Ascending aorta (tissue), 2 donors: ENCODE measurements around the gene RAET1G. TPM values are rescaled to one million over a fixed set of nuclear protein-coding genes. Genes with fewer than 3 reads are reported as not detected.
"Not testable (repeated sequence)": the region's sequence is repeated elsewhere in the genome, so short reads cannot be mapped to it uniquely, and the experiment has no call there.

ENCODE experiments used
- DNase-seq, 2 donors: peaks; one replicate each; pipeline ENCODE4 v3.0.0-alpha.2; 2019; ENCODE audit warnings: low spot score in 2 of 2
- H3K27ac ChIP-seq, 2 donors: fragments of 200-600 bp; sonication (generic); one replicate each; pipeline ENCODE4 v1.5.1; 2016 to 2017; ENCODE audit warnings: mild to moderate bottlenecking in 1 of 2
- H3K27me3 ChIP-seq: fragments of 200-600 bp; sonication (generic); one replicate; pipeline ENCODE4 v1.5.1; 2017
- H3K36me3 ChIP-seq, 2 donors: fragments of 200-600 bp; sonication (generic); one replicate each; pipeline ENCODE4 v1.5.1; 2016
- H3K4me1 ChIP-seq, 2 donors: fragments of 200-600 bp; sonication (generic); one replicate each; pipeline ENCODE4 v1.5.1; 2016 to 2017; ENCODE audit warnings: mild to moderate bottlenecking in 1 of 2
- H3K4me3 ChIP-seq, 2 donors: fragments of 200-600 bp; sonication (generic); one replicate each; pipeline ENCODE4 v1.5.1; 2016 to 2017; ENCODE audit warnings: mild to moderate bottlenecking in 1 of 2
- H3K9me3 ChIP-seq, 2 donors: fragments of 200-600 bp; sonication (generic); one replicate each; pipeline ENCODE4 v1.5.1; 2016
- intact Hi-C: fragments of 100-400 bp; cut with DNase I; formaldehyde crosslinking; loops from one replicate; pipeline ENCODE4 v1.15.1; 2023
- total RNA-seq: library from RNA; depleted of rRNA; stranded (reverse); fragments of >200 nt; gene quantifications from one replicate; pipeline ENCODE4 v1.1.0, GENCODE V29; 2016
- TF ChIP-seq, protein P1 (sequence below), 3 experiments: fragments of 200-600 bp in 2 of 3; fragments of 450-650 bp in 1 of 3; sonication (generic) in 2 of 3; IDR thresholded peaks; one replicate each; pipeline ENCODE4 v1.5.1; 2016 to 2019; ENCODE audit warnings: antibody characterized with exemption in 3 of 3, mild to moderate bottlenecking in 1 of 3, moderate library complexity in 1 of 3

RAET1G gene
- total RNA-seq, 1 donor from 2014 or later: not detected

DNA sequence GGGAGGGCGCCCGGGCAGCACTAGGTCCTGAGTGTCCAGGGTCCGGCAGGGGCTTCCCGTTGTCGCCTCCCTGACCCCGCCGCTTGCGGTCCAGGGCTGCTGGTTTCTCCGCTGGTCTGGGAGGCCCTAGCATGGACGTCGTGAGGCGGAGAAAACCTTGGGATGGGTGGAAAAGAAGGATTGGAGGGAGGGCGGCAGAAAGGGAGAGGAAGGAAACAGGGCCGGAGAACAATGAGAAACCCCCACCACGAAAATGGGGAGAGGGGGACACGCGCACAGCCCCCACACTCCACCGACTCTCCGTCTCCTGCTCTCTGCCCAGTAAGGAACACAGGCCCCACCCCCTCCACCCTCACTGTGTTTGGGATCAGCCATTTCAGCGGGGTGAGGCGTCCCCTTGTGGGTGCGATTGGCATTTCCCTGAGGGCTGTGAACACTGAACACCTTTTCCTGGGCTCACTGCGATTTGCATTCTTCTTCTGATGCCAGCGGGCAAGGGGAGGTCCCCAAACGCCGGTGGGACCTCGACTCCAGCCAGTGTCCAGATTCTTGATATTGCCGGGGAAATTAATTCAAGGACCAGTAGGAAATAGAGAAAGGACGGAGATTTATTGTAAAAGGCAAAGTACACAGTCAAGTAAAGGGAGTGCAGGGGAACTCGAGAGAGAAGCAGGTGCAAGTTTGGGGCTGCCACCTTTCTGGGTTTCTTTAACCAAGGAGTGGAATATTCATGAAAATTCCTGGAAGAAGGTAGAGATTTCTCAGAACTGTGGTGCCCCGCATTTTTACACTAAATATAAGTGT is 3.3 kb upstream of the RAET1G start:
- Histone ChIP-seq H3K27ac (peak overlapping the region in 1 of 2 donors; percentile 38), H3K4me3 (peak overlapping the region; percentile 62 to 68), H3K27me3 (no peaks in the 10 kb centered on the region), H3K36me3 (no peaks in the 10 kb centered on the region), H3K4me1 (peaks cover 7 to 13% of the 10 kb centered on the region in 2 donors), H3K9me3 (no peaks in the 10 kb centered on the region)
- intact Hi-C loops: loop anchor here (1.0 to 10.0 kb wide), 4 partner anchors 29 to 181 kb away; partner anchors contain the start of genes NUP43 and PCMT1
- DNase-seq: peak; percentile 72 to 95
- TF ChIP-seq, protein P1, sequence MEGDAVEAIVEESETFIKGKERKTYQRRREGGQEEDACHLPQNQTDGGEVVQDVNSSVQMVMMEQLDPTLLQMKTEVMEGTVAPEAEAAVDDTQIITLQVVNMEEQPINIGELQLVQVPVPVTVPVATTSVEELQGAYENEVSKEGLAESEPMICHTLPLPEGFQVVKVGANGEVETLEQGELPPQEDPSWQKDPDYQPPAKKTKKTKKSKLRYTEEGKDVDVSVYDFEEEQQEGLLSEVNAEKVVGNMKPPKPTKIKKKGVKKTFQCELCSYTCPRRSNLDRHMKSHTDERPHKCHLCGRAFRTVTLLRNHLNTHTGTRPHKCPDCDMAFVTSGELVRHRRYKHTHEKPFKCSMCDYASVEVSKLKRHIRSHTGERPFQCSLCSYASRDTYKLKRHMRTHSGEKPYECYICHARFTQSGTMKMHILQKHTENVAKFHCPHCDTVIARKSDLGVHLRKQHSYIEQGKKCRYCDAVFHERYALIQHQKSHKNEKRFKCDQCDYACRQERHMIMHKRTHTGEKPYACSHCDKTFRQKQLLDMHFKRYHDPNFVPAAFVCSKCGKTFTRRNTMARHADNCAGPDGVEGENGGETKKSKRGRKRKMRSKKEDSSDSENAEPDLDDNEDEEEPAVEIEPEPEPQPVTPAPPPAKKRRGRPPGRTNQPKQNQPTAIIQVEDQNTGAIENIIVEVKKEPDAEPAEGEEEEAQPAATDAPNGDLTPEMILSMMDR (IDR thresholded peaks at IDR 0.05): peak; percentile 92 to 96 (median 93)

DNA sequence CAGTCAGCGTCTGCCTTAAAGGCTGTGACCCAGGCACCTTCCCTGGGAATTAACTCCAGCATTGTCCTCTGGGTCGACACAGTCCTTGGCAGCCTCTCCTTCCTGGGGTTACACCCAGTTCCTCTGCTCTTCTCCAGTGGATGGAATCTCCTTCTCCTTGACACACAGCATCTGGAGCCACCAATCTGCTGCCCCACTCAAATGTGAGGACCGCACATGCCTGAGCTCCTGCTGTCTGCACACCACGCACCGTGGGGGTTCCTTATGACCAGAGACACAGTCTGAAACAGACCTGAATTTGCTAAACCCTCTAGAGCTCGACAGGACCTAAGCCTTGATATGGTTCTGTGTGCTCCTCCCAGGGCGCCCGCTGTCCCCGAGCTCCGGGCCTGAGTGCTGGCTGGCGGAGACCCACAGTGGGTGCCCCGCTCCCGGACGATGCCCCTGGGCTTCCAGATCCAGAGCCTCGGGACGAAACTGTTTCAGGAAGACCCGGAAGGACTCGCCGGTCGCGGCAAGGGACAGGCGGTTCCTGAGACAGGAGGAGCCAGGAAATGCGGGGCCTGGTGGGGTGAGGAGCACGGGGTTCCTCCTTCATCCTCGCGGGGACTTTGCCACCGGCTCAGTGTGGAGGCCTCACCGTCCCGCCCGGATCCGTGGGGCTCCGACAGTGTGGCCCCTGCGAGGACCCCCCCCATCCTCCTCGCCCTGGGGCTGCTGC is 2.5 kb upstream of the RAET1G start:
- intact Hi-C loops: loop anchor here (10.0 kb wide), 1 partner anchor 181 kb away; the partner anchor contains the start of genes NUP43 and PCMT1
- Histone ChIP-seq H3K27ac (peak overlapping the region in 1 of 2 donors; percentile 38), H3K9me3 (no peaks in the 10 kb centered on the region), H3K36me3 (no peaks in the 10 kb centered on the region), H3K4me1 (peaks cover 7 to 13% of the 10 kb centered on the region in 2 donors), H3K4me3 (peak overlapping the region; percentile 62 to 68), H3K27me3 (no peaks in the 10 kb centered on the region)
- TF ChIP-seq, protein P1 (IDR thresholded peaks at IDR 0.05): no peak
- no peak for DNase-seq

DNA sequence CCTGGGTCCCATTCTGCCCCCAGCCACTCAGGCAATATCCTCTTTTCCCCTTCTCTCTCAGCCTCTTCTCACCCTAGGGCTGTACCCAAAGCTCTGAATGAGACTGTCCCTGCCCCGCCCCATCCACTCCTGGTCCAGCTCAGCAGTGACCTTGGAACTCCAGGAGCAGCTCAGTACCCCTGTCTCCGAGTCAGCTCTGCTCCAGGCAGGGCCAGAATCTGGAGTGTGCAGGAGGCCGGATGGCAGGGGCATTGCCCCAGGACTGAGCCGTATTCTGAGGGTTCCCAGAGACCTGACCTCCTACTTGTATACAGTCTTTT is 2.0 kb upstream of the RAET1G start:
- no peak for DNase-seq
- Histone ChIP-seq H3K4me3 (peak overlapping the region in 1 of 2 donors; percentile 68), H3K27me3 (no peaks in the 10 kb centered on the region)

DNA sequence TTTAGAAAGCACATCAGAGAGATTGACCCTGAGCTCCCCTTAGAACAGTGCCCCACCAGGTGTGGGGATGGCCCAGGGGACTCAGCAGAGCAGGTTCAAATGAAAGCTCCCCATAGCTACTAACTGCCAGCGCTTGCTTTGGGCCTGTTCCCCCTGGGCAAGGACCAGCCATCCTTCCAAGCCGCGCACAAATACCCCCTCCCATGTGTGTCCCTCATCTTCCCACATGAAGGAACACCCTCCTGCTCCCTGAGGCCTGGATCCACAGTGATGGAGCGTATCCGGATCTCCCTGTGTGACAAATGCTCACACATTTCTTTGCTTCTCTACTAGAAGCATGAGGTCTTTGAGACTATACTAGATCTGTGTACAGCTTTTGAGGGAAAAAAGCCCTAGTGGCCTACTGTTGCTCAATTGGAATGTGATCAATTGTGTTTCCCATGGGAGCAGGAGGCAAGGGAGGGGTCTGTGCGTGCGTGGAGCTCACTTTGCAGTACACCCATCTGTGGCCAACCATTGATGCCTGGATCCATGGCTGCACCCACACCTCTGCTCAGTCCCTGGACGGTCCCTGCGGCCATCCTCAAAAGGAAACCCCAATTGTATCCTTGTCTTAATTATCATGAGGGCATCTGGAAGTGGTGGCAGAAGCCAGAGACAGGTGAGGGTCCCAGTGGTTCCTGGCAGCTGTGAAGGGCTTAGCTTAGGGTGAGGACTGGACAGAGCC is 1.4 kb upstream of the RAET1G start:
- intact Hi-C loops: loop anchor here (10.0 kb wide), 1 partner anchor 180 kb away; the partner anchor contains the start of genes NUP43 and PCMT1
- no peak for DNase-seq
- TF ChIP-seq, protein P1 (IDR thresholded peaks at IDR 0.05): no peak

More for the DNA sequence above, 2.0 kb upstream of the RAET1G start:
- Histone ChIP-seq H3K4me1 (peaks cover 7 to 13% of the 10 kb centered on the region in 2 donors), H3K9me3 (no peaks in the 10 kb centered on the region), H3K27ac (no peak overlapping the region), H3K36me3 (no peaks in the 10 kb centered on the region)
- intact Hi-C loops: loop anchor here (10.0 kb wide), 1 partner anchor 180 kb away; the partner anchor contains the start of genes NUP43 and PCMT1
- TF ChIP-seq, protein P1 (IDR thresholded peaks at IDR 0.05): no peak

DNA sequence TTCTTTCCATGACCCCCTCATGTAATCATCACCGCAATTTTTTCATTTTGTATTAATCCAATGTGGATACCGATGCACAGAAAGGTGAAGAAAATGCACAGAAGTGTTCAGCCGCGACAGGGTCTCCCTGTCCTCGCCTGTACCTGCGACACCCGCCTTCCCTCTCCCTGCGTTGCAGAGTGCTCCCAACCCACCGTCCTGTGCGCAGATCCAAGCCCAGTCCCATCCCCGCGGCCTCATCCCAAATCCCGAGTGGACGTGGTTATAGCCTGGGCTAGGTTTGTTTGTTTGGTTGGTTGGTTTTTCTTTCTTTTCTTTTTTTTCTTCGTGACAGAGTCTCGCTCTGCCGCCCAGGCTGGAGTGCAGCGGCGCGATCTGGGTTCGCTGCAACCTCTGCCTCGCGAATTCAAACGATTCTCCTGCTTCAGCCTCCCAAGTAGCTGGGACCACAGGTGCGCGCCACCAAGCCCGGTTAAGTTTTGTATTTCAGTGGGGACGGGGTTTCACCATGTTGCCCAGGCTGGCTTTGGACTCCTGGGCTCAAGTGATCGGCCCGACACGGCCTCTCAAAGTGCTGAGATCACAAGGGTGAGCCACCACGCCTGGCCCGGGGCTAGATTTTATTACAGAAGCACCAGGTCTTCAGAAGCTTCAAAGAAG is 536 bp upstream of the RAET1G start:
- no peaks in the 10 kb centered on the region for H3K9me3 ChIP-seq
- no peak overlapping the region for H3K27ac ChIP-seq
- H3K4me1 ChIP-seq: peaks cover 7 to 13% of the 10 kb centered on the region in 2 donors
- no peaks in the 10 kb centered on the region for H3K36me3 ChIP-seq
- TF ChIP-seq, protein P1 (IDR thresholded peaks at IDR 0.05): no peak
- DNase-seq: no peak
- intact Hi-C loops: loop anchor here (2.0 to 10.0 kb wide), 2 partner anchors 27 to 179 kb away; partner anchors contain the start of genes NUP43 and PCMT1
- H3K27me3 ChIP-seq: no peaks in the 10 kb centered on the region
- peak overlapping the region; percentile 54 to 65 for H3K4me3 ChIP-seq

More for the DNA sequence above, 1.4 kb upstream of the RAET1G start:
- H3K4me1 ChIP-seq: peaks cover 7 to 13% of the 10 kb centered on the region in 2 donors
- H3K36me3 ChIP-seq: no peaks in the 10 kb centered on the region
- no peak overlapping the region for H3K27ac ChIP-seq
- H3K27me3 ChIP-seq: no peaks in the 10 kb centered on the region
- H3K4me3 ChIP-seq: no peak overlapping the region
- no peaks in the 10 kb centered on the region for H3K9me3 ChIP-seq

DNA sequence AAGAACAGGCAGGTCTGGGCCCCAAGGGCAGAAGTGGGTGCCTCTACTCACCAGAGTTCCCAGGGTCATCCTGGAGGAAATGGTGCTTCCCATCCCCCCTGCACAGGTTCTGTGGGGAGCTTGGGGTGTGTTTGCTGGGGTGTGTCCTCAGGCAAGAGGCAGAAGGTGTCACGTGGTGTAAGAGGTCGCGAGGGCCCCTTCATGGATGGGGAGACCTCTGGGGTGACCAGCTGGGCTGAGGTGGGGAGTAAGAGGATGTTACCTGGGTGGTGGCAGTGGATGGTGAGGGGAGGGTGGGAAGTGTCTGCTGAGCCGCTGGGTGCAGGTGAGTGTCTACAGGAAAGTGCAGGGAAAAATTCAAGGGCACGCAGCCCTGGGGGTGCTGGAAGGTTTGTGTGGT is 830 bp downstream of the RAET1G start:
- not testable (repeated sequence) for DNase-seq, H3K27me3 ChIP-seq, H3K9me3 ChIP-seq, H3K27ac ChIP-seq, H3K36me3 ChIP-seq
- intact Hi-C loops: loop anchor here (2.0 to 10.0 kb wide), 2 partner anchors 25 to 177 kb away; partner anchors contain the start of genes NUP43 and PCMT1
- Histone ChIP-seq H3K4me1 (peaks cover 7 to 13% of the 10 kb centered on the region in 2 donors), H3K4me3 (peak overlapping the region in 1 of 2 donors; percentile 65)
